HepG2 (cell line): Measurements from ENCODE around the gene RRAD. TPM values are rescaled to one million over a fixed set of nuclear protein-coding genes. Genes with fewer than 3 reads are reported as not detected.

Experiments used
- ATAC-seq: fragments of 200-7000 bp; cut with Tn5 transposase; 3 replicates; pipeline ENCODE4 v1.9.1; 2020; ENCODE audit warnings: mild to moderate bottlenecking, moderate library complexity
- BruUV-seq: library from RNA; stranded (reverse); fragments of 400-500 nt; replicated peaks from 2 replicates; lab custom pipeline; 2021; lab: Mats Ljungman, UMichigan
- CTCF ChIA-PET: fragments of 300-600 bp; formaldehyde crosslinking; extraction: SDS; loops from one replicate; lab custom pipeline; 2021; ENCODE audit warnings: low total read pairs, inconsistent platforms, low intra/inter-chr PET ratio; lab: Yijun Ruan, JAX
- POLR2A ChIA-PET: fragments of 350-600 bp; sonication (Branson Sonifier 250); formaldehyde crosslinking; loops from one replicate; lab custom pipeline; 2020; ENCODE audit warnings: antibody characterized with exemption, inconsistent platforms; lab: Yijun Ruan, JAX
- DNase-seq: peaks from one replicate; pipeline ENCODE4 v3.0.0-alpha.2; 2015; ENCODE audit warnings: low spot score
- FAIRE-seq: peaks from 3 replicates; lab custom pipeline; 2011; peaks lifted over from hg19 to GRCh38; lab: Jason Lieb, UNC
- H2AFZ ChIP-seq: one replicate; pipeline ENCODE4 v1.6.1; 2011; ENCODE audit warnings: low read length, inconsistent platforms
- H3K27ac ChIP-seq: fragments of 300-600 bp; 3 replicates; pipeline ENCODE4 v1.8.0; 2011; ENCODE audit warnings: mixed run types, mild to moderate bottlenecking, mixed read lengths, low read length, inconsistent platforms; ENCODE audit not compliant: insufficient read depth; ENCODE audit errors: extremely low read length
- H3K27me3 ChIP-seq, 2 experiments: fragments of 200-600 bp in 1 of 2; 2 replicates in 1 of 2; 3 replicates in 1 of 2; pipeline versions ENCODE4 v1.6.0 to v1.8.0; 2011; ENCODE audit warnings: low read length in 2 of 2, mild to moderate bottlenecking in 2 of 2, moderate library complexity in 2 of 2, inconsistent platforms in 1 of 2; ENCODE audit not compliant: insufficient read depth in 2 of 2, control insufficient read depth in 1 of 2
- H3K36me3 ChIP-seq, 2 experiments: fragments of 200-600 bp in 1 of 2; replicated peaks in 1 of 2; 2 replicates in 1 of 2; 3 replicates in 1 of 2; pipeline versions ENCODE4 v1.5.1 to v1.8.0; 2011; ENCODE audit warnings: low read length in 2 of 2, inconsistent platforms in 1 of 2; ENCODE audit not compliant: insufficient read depth in 2 of 2, control insufficient read depth in 1 of 2
- H3K4me1 ChIP-seq: 2 replicates; pipeline ENCODE4 v1.5.1; 2012; ENCODE audit warnings: low read length, inconsistent platforms; ENCODE audit not compliant: insufficient read depth
- H3K4me2 ChIP-seq: 2 replicates; pipeline ENCODE4 v1.6.0; 2011; ENCODE audit warnings: low read depth, low read length, inconsistent platforms
- H3K4me3 ChIP-seq, 3 experiments: fragments of 200-600 bp in 1 of 3; sonication (generic), shearing (Covaris generic) in 1 of 3; replicated peaks in 1 of 3; 2 replicates each; pipeline ENCODE4 v1.5.1; 2011 to 2016; ENCODE audit warnings: low read length in 3 of 3, inconsistent platforms in 2 of 3, low read depth in 2 of 3, mild to moderate bottlenecking in 2 of 3, control low read depth in 1 of 3, mixed read lengths in 1 of 3; ENCODE audit not compliant: insufficient read depth in 1 of 3
- H3K79me2 ChIP-seq: one replicate; pipeline ENCODE4 v1.6.1; 2011; ENCODE audit warnings: low read length, inconsistent platforms; ENCODE audit not compliant: insufficient read depth
- H3K9ac ChIP-seq: 2 replicates; pipeline ENCODE4 v1.6.0; 2011; ENCODE audit warnings: mild to moderate bottlenecking, low read depth, low read length, inconsistent platforms; ENCODE audit not compliant: insufficient read depth
- H3K9me3 ChIP-seq: 2 replicates; pipeline ENCODE4 v1.5.1; 2012; ENCODE audit warnings: mild to moderate bottlenecking, low read length
- H4K20me1 ChIP-seq: 2 replicates; pipeline ENCODE4 v1.6.0; 2011; ENCODE audit warnings: inconsistent platforms, mild to moderate bottlenecking, low read length, moderate library complexity; ENCODE audit not compliant: insufficient read depth
- ADNP ChIP-seq: sonication (generic); formaldehyde crosslinking; IDR thresholded peaks from 2 replicates; pipeline ENCODE4 v1.4.0; 2020; ENCODE audit warnings: missing genetic modification reagents
- ATF4 ChIP-seq, 2 experiments: fragments of 450-650 bp in 1 of 2; sonication (generic) in 1 of 2; formaldehyde crosslinking; IDR thresholded peaks; 2 replicates each; pipeline versions ENCODE4 v1.5.0 to v1.8.0; 2020 to 2022; ENCODE audit warnings: mild to moderate bottlenecking in 1 of 2, missing genetic modification reagents in 1 of 2
- CHD4 ChIP-seq: fragments of 200-600 bp; sonication (generic); IDR thresholded peaks from 2 replicates; pipeline ENCODE4 v1.7.0; 2017; ENCODE audit warnings: mild to moderate bottlenecking, low read length, borderline replicate concordance
- ESRRA ChIP-seq: sonication (generic); formaldehyde crosslinking; IDR thresholded peaks from 2 replicates; pipeline ENCODE4 v1.5.1; 2020; ENCODE audit warnings: mild to moderate bottlenecking, low read depth, missing genetic modification reagents
- FOXP4 ChIP-seq: sonication (generic); formaldehyde crosslinking; IDR thresholded peaks from 2 replicates; pipeline ENCODE4 v1.4.0; 2020; ENCODE audit warnings: missing genetic modification reagents
- GATAD1 ChIP-seq: IDR thresholded peaks from 2 replicates; pipeline ENCODE4 v1.6.1; 2016; ENCODE audit warnings: missing genetic modification reagents, missing compliant biosample characterization
- GFI1 ChIP-seq: sonication (generic); formaldehyde crosslinking; IDR thresholded peaks from 2 replicates; pipeline ENCODE4 v1.5.0; 2020; ENCODE audit warnings: missing genetic modification reagents, mild to moderate bottlenecking, borderline replicate concordance
- HNRNPUL1 ChIP-seq: fragments of 200-400 bp; formaldehyde crosslinking; IDR thresholded peaks from 2 replicates; pipeline ENCODE4 v1.6.1; 2017; ENCODE audit warnings: low read depth, mild to moderate bottlenecking, low read length, moderate library complexity
- NR2F1 ChIP-seq, 2 experiments: fragments of 450-650 bp in 1 of 2; formaldehyde crosslinking in 1 of 2; IDR thresholded peaks; 2 replicates each; pipeline versions ENCODE4 v1.5.0 to v1.6.1; 2016 to 2020; ENCODE audit warnings: mild to moderate bottlenecking in 1 of 2, missing compliant biosample characterization in 1 of 2, missing genetic modification reagents in 1 of 2, moderate library complexity in 1 of 2
- RBAK ChIP-seq: sonication (generic); formaldehyde crosslinking; IDR thresholded peaks from 2 replicates; pipeline ENCODE4 v1.5.1; 2020; ENCODE audit warnings: mild to moderate bottlenecking, missing genetic modification reagents
- RCOR2 ChIP-seq: IDR thresholded peaks from 2 replicates; pipeline ENCODE4 v1.6.1; 2016; ENCODE audit warnings: missing biosample characterization, missing genetic modification reagents
- SMAD1 ChIP-seq: sonication (generic); formaldehyde crosslinking; IDR thresholded peaks from 2 replicates; pipeline ENCODE4 v1.4.0; 2020; ENCODE audit warnings: missing genetic modification reagents, low read depth, mild to moderate bottlenecking, borderline replicate concordance
- SOX5 ChIP-seq: IDR thresholded peaks from 2 replicates; pipeline ENCODE4 v1.6.1; 2016; ENCODE audit warnings: borderline replicate concordance
- SP140L ChIP-seq: sonication (generic); formaldehyde crosslinking; IDR thresholded peaks from 2 replicates; pipeline ENCODE4 v1.4.0; 2020; ENCODE audit warnings: missing genetic modification reagents, borderline replicate concordance
- TFAP4 ChIP-seq: sonication (generic); IDR thresholded peaks from 2 replicates; pipeline ENCODE4 v1.6.1; 2016; ENCODE audit warnings: low read depth, borderline replicate concordance
- THYN1 ChIP-seq: sonication (generic); formaldehyde crosslinking; IDR thresholded peaks from 2 replicates; pipeline ENCODE4 v1.8.1; 2023; ENCODE audit warnings: low read depth, mild to moderate bottlenecking, moderate library complexity, missing genetic modification reagents, borderline replicate concordance
- ZMYM3 ChIP-seq: sonication (generic); formaldehyde crosslinking; IDR thresholded peaks from 2 replicates; pipeline ENCODE4 v1.5.1; 2020; ENCODE audit warnings: mild to moderate bottlenecking, missing genetic modification reagents
- ZNF44 ChIP-seq: sonication (generic); formaldehyde crosslinking; IDR thresholded peaks from 2 replicates; pipeline ENCODE4 v1.5.1; 2020; ENCODE audit warnings: mild to moderate bottlenecking, missing genetic modification reagents
- ZNF629 ChIP-seq: sonication (generic); formaldehyde crosslinking; conservative IDR thresholded peaks from 2 replicates; pipeline ENCODE4 v1.5.0; 2020; ENCODE audit warnings: missing genetic modification reagents
- ZNF724P ChIP-seq: sonication (generic); formaldehyde crosslinking; IDR thresholded peaks from 2 replicates; pipeline ENCODE4 v1.8.0; 2022; ENCODE audit warnings: missing genetic modification reagents, borderline replicate concordance
- WGBS: methylation state at CpG from one replicate; pipeline ENCODE4 v1.1.6; 2017; ENCODE audit warnings: low lambda C conversion rate; 5-methylcytosine and 5-hydroxymethylcytosine counted together
- in situ Hi-C: cut with HindIII; loops from 2 replicates; pipeline ENCODE4 v1.10.0; 2017; ENCODE audit warnings: low pct_unique_long_range_greater_than_20kb; ENCODE audit not compliant: extremely low pct_ligation_motif_present
- intact Hi-C: fragments of 100-400 bp; cut with micrococcal nuclease; formaldehyde crosslinking; loops from one replicate; pipeline ENCODE4 v1.10.0; 2022; ENCODE audit not compliant: unreplicated experiment
- polyA plus RNA-seq, 8 experiments: library from polyadenylated mRNA; depleted of rRNA in 3 of 8; stranded (reverse) in 7 of 8; unstranded in 1 of 8; fragments of >200 nt; fragmentation: Illumina TruSeq in 4 of 8; extraction: Trizol in 4 of 8; gene quantifications; 2 replicates each; pipeline versions ENCODE4 v1.2.1 to v1.2.3, GENCODE V29; 2011 to 2016; ENCODE audit warnings: low read depth in 4 of 8, missing spikeins in 1 of 8, mixed read lengths in 1 of 8; ENCODE audit not compliant: insufficient read depth in 1 of 8
- total RNA-seq, 5 experiments: library from RNA; depleted of rRNA; stranded (reverse); fragments of >200 nt; fragmentation: Illumina TruSeq; extraction: Trizol; gene quantifications; 2 replicates each; pipeline ENCODE4 v1.2.3, GENCODE V29; 2016; ENCODE audit warnings: low read depth in 1 of 5

The RRAD gene
- total and polyA plus RNA-seq, 2 of the 13 experiments (the other 11 are each of a cell fraction or from before 2014, with no cell fraction given): 0.80 to 1.1 TPM

- TF ChIP-seq SMAD1 (CRISPR knock-in tag) (0 out of 2 replicates have a peak, but pooled peaks have one; percentile 36), NR2F1 (CRISPR knock-in tag; IDR thresholded peaks at IDR 0.05) (peak; percentile 20 to 35; a peak in 1 of 4 replicates), SOX5 (CRISPR knock-in tag) (peak; percentile 46; the same call in 1 of the 2 replicates), ZNF44 (CRISPR knock-in tag) (0 out of 2 replicates have a peak, but pooled peaks have one; percentile 53), THYN1 (CRISPR knock-in tag) (no peak), GATAD1 (CRISPR knock-in tag) (no peak), TFAP4 (no peak), ESRRA (CRISPR knock-in tag) (no peak), GFI1 (peak; percentile 34; the same call in 1 of the 2 replicates), ZNF724P (CRISPR knock-in tag) (0 out of 2 replicates have a peak, but pooled peaks have one; percentile 64), HNRNPUL1 (no peak)
Observed at GRCh38 chr16:66899310-66899944, 25.9 kb downstream of the RRAD start (continued).

- Histone ChIP-seq H3K9ac (no peak overlapping the region), H3K4me2 (peak overlapping the region; percentile 71), H3K27ac (no peak overlapping the region), H3K9me3 (no peaks in the 10 kb centered on the region), H3K4me3 (no peak overlapping the region), H3K79me2 (no peaks in the 10 kb centered on the region), H3K4me1 (peaks cover 84% of the 10 kb centered on the region), H2AFZ (no peak overlapping the region), H3K27me3 (peaks cover 0 to 2% of the 10 kb centered on the region in 2 experiments; a peak in 1 of 5 replicates), H3K36me3 (no peaks in the 10 kb centered on the region), H4K20me1 (no peaks in the 10 kb centered on the region)
- intact Hi-C loops (loop anchor here (10.0 kb wide), 1 partner anchor 256 kb away; the partner anchor contains the start of genes B3GNT9, FBXL8 and TRADD), in situ Hi-C loops (no loop called here)
- no peak for DNase-seq
- ATAC-seq: no peak
- no TSS peak for BruUV-seq
- CTCF ChIA-PET: no interaction called here
- 43% methylated on average over 2 of the region's 2 CpGs for WGBS
- FAIRE-seq: no peak
- POLR2A ChIA-PET: interaction anchor here (1.0 to 10.3 kb wide), 4 partner anchors 21 to 45 kb away, joined by 3 to 86 read pairs (median 3); partner anchors contain the start of genes CDH16 and CIAO2B
- TF ChIP-seq RCOR2: 0 out of 2 replicates have a peak, but pooled peaks have one; percentile 39
- 0 out of 2 replicates have a peak, but pooled peaks have one; percentile 17 for TF ChIP-seq ADNP
- no peak for TF ChIP-seq FOXP4 (CRISPR knock-in tag)
- peak; percentile 59 for TF ChIP-seq ZMYM3 (CRISPR knock-in tag)
- no peak for TF ChIP-seq SP140L (CRISPR knock-in tag)
- TF ChIP-seq ZNF724P (CRISPR knock-in tag): no peak
- no peak for TF ChIP-seq ATF4 (CRISPR knock-in tag; IDR thresholded peaks at IDR 0.05)
- TF ChIP-seq CHD4: peak; percentile 94
- no peak for TF ChIP-seq RBAK (CRISPR knock-in tag)
- peak; percentile 96 for TF ChIP-seq ZNF629 (CRISPR knock-in tag)
Observed at GRCh38 chr16:66898933-66899309, 26.4 kb downstream of the RRAD start.
